ENCODE data around the gene CLSTN2. TPM values are rescaled to one million over a fixed set of nuclear protein-coding genes. Genes with fewer than 3 reads are reported as not detected.

Gene CLSTN2
- total and polyA plus RNA-seq, 2 donors from 2014 or later: 2.0 to 12.0 TPM

GRCh38 chr3:140224307-140224706, 289.3 kb downstream of the CLSTN2 start:
- intact Hi-C loops (cut with DNase I): no loop called here
- Histone ChIP-seq H3K27me3 (ENCODE audit: control insufficient read depth, insufficient read depth, low read length) (no peaks in the 10 kb centered on the region), H3K9me3 (ENCODE audit: control insufficient read depth in 2 of 3, insufficient read depth in 1 of 3, low read length in 3 of 3) (no peaks in the 10 kb centered on the region), H3K36me3 (ENCODE audit: control insufficient read depth in 2 of 3, insufficient read depth in 3 of 3, low read length in 3 of 3) (no peaks in the 10 kb centered on the region), H3K27ac (ENCODE audit: low read depth in 2 of 2, low read length in 2 of 2) (no peak overlapping the region), H3K4me1 (ENCODE audit: control insufficient read depth in 2 of 3, insufficient read depth in 2 of 3, low read depth in 1 of 3, low read length in 3 of 3) (no peaks in the 10 kb centered on the region), H3K4me3 (ENCODE audit: low read length in 3 of 3) (no peak overlapping the region), H3K9ac (ENCODE audit: low read length in 3 of 3) (no peak overlapping the region)
- DNase-seq: no peak
- FAIRE-seq: no peak
- no peak for TF ChIP-seq CTCF (IDR thresholded peaks at IDR 0.05; ENCODE audit: borderline replicate concordance, extremely low read depth, insufficient read depth)

- H3K9me3 ChIP-seq (ENCODE audit: control insufficient read depth in 2 of 3, insufficient read depth in 1 of 3, low read length in 3 of 3): no peaks in the 10 kb centered on the region
- no peak overlapping the region for H3K9ac ChIP-seq (ENCODE audit: low read length in 3 of 3)
- no peaks in the 10 kb centered on the region for H3K4me1 ChIP-seq (ENCODE audit: control insufficient read depth in 2 of 3, insufficient read depth in 2 of 3, low read depth in 1 of 3, low read length in 3 of 3)
- DNase-seq: no peak
- TF ChIP-seq CTCF (IDR thresholded peaks at IDR 0.05; ENCODE audit: borderline replicate concordance, extremely low read depth, insufficient read depth): no peak
- H3K27me3 ChIP-seq (ENCODE audit: control insufficient read depth, insufficient read depth, low read length): no peaks in the 10 kb centered on the region
- intact Hi-C loops (cut with DNase I): no loop called here
- H3K4me3 ChIP-seq (ENCODE audit: low read length in 3 of 3): no peak overlapping the region
- H3K36me3 ChIP-seq (ENCODE audit: control insufficient read depth in 2 of 3, insufficient read depth in 3 of 3, low read length in 3 of 3): no peaks in the 10 kb centered on the region
- no peak for FAIRE-seq
- H3K27ac ChIP-seq (ENCODE audit: low read depth in 2 of 2, low read length in 2 of 2): no peak overlapping the region
Measured at GRCh38 chr3:140225996-140226395, 291.0 kb downstream of the CLSTN2 start.

GRCh38 chr3:140233702-140234101, 298.7 kb downstream of the CLSTN2 start:
- H3K27ac ChIP-seq (ENCODE audit: low read depth in 2 of 2, low read length in 2 of 2): no peak overlapping the region
- H3K4me1 ChIP-seq (ENCODE audit: control insufficient read depth in 2 of 3, insufficient read depth in 2 of 3, low read depth in 1 of 3, low read length in 3 of 3): no peaks in the 10 kb centered on the region
- intact Hi-C loops (cut with DNase I): no loop called here
- H3K4me3 ChIP-seq (ENCODE audit: low read length in 3 of 3): no peak overlapping the region
- no peaks in the 10 kb centered on the region for H3K27me3 ChIP-seq (ENCODE audit: control insufficient read depth, insufficient read depth, low read length)
- H3K36me3 ChIP-seq (ENCODE audit: control insufficient read depth in 2 of 3, insufficient read depth in 3 of 3, low read length in 3 of 3): no peaks in the 10 kb centered on the region
- DNase-seq (no peak), FAIRE-seq (no peak)
- no peaks in the 10 kb centered on the region for H3K9me3 ChIP-seq (ENCODE audit: control insufficient read depth in 2 of 3, insufficient read depth in 1 of 3, low read length in 3 of 3)
- no peak for TF ChIP-seq CTCF (IDR thresholded peaks at IDR 0.05; ENCODE audit: borderline replicate concordance, extremely low read depth, insufficient read depth)
- no peak overlapping the region for H3K9ac ChIP-seq (ENCODE audit: low read length in 3 of 3)

- H3K4me1 ChIP-seq (ENCODE audit: control insufficient read depth in 2 of 3, insufficient read depth in 2 of 3, low read depth in 1 of 3, low read length in 3 of 3): no peaks in the 10 kb centered on the region
- no peak for FAIRE-seq
- no peak for TF ChIP-seq CTCF (IDR thresholded peaks at IDR 0.05; ENCODE audit: borderline replicate concordance, extremely low read depth, insufficient read depth)
- H3K36me3 ChIP-seq (ENCODE audit: control insufficient read depth in 2 of 3, insufficient read depth in 3 of 3, low read length in 3 of 3): no peaks in the 10 kb centered on the region
- H3K27me3 ChIP-seq (ENCODE audit: control insufficient read depth, insufficient read depth, low read length): no peaks in the 10 kb centered on the region
- H3K27ac ChIP-seq (ENCODE audit: low read depth in 2 of 2, low read length in 2 of 2): no peak overlapping the region
- no peak for DNase-seq
- intact Hi-C loops (cut with DNase I): no loop called here
- H3K9me3 ChIP-seq (ENCODE audit: control insufficient read depth in 2 of 3, insufficient read depth in 1 of 3, low read length in 3 of 3): no peaks in the 10 kb centered on the region
- no peak overlapping the region for H3K9ac ChIP-seq (ENCODE audit: low read length in 3 of 3)
- no peak overlapping the region for H3K4me3 ChIP-seq (ENCODE audit: low read length in 3 of 3)
Measured at GRCh38 chr3:140234256-140234655, 299.3 kb downstream of the CLSTN2 start.

All from kidney (tissue), 14 donors.